ENCODE measurements around the gene AUTS2.

Gene AUTS2

DNA sequence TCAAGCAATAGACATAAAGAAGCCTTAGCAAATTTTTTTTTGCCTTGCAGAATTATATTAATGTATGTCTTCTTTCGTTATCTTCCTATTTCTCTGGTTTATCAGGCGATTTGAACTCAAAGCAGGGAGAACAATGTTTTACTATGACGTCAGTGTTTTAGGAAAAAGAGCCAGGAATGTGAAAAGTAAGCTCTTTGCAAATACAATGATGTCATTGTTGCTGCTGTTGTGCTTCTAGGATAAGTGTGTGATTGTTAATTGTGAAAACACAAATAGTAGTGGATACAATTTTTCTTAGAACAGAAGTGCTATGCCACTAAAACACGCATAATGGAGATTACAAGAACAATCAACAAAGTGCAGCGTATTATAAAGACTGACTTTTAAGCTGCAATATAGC is 9.5 kb upstream of the AUTS2 start (continued):
- TF ChIP-seq, protein P1, sequence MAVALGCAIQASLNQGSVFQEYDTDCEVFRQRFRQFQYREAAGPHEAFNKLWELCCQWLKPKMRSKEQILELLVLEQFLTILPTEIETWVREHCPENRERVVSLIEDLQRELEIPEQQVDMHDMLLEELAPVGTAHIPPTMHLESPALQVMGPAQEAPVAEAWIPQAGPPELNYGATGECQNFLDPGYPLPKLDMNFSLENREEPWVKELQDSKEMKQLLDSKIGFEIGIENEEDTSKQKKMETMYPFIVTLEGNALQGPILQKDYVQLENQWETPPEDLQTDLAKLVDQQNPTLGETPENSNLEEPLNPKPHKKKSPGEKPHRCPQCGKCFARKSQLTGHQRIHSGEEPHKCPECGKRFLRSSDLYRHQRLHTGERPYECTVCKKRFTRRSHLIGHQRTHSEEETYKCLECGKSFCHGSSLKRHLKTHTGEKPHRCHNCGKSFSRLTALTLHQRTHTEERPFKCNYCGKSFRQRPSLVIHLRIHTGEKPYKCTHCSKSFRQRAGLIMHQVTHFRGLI (tag by site-specific recombination; IDR thresholded peaks at IDR 0.05), result no peak
- TF ChIP-seq ZNF521 (tag by site-specific recombination; IDR thresholded peaks at IDR 0.05), result no peak
- TF ChIP-seq IKZF3 (tag by site-specific recombination; IDR thresholded peaks at IDR 0.05), result peak; percentile 94
- TF ChIP-seq ZNF19 (tag by site-specific recombination; IDR thresholded peaks at IDR 0.05; ENCODE audit: low read depth), result no peak
- no peak for TF ChIP-seq GLIS2 (tag by site-specific recombination; IDR thresholded peaks at IDR 0.05)
- TF ChIP-seq KLF1 (tag by site-specific recombination; IDR thresholded peaks at IDR 0.05), result no peak
- TF ChIP-seq, protein P2, sequence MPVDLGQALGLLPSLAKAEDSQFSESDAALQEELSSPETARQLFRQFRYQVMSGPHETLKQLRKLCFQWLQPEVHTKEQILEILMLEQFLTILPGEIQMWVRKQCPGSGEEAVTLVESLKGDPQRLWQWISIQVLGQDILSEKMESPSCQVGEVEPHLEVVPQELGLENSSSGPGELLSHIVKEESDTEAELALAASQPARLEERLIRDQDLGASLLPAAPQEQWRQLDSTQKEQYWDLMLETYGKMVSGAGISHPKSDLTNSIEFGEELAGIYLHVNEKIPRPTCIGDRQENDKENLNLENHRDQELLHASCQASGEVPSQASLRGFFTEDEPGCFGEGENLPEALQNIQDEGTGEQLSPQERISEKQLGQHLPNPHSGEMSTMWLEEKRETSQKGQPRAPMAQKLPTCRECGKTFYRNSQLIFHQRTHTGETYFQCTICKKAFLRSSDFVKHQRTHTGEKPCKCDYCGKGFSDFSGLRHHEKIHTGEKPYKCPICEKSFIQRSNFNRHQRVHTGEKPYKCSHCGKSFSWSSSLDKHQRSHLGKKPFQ (tag by site-specific recombination; IDR thresholded peaks at IDR 0.05), result no peak
- no peak for TF ChIP-seq ZNF48 (tag by site-specific recombination; IDR thresholded peaks at IDR 0.05)
- no peak for TF ChIP-seq ZBTB7A (tag by site-specific recombination; IDR thresholded peaks at IDR 0.05; ENCODE audit: low read depth)
- no peak for TF ChIP-seq ZNF426 (tag by site-specific recombination; IDR thresholded peaks at IDR 0.05)
- peak; percentile 51 for TF ChIP-seq SP7 (tag by site-specific recombination; IDR thresholded peaks at IDR 0.05)
- no peak for TF ChIP-seq ZNF561 (tag by site-specific recombination; IDR thresholded peaks at IDR 0.05; ENCODE audit: borderline replicate concordance)
- no peak for TF ChIP-seq ZNF16 (tag by site-specific recombination; IDR thresholded peaks at IDR 0.05; ENCODE audit: low read depth)
- TF ChIP-seq ZNF155 (tag by site-specific recombination; IDR thresholded peaks at IDR 0.05), result no peak
- TF ChIP-seq, protein P3, sequence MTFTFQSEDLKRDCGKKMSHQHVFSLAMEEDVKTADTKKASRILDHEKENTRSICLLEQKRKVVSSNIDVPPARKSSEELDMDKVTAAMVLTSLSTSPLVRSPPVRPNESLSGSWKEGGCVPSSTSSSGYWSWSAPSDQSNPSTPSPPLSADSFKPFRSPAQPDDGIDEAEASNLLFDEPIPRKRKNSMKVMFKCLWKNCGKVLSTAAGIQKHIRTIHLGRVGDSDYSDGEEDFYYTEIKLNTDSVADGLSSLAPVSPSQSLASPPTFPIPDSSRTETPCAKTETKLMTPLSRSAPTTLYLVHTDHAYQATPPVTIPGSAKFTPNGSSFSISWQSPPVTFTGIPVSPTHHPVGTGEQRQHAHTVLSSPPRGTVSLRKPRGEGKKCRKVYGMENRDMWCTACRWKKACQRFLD (tag by site-specific recombination; IDR thresholded peaks at IDR 0.05), result no peak
- TF ChIP-seq ZNF558 (tag by site-specific recombination; IDR thresholded peaks at IDR 0.05), result peak; percentile 55; the same call in 1 of the 2 replicates
- no peak for TF ChIP-seq ZNF624 (tag by site-specific recombination; IDR thresholded peaks at IDR 0.05)
- no peak for TF ChIP-seq ZNF670 (tag by site-specific recombination; IDR thresholded peaks at IDR 0.05; ENCODE audit: low read depth)
- TF ChIP-seq GLI2 (tag by site-specific recombination; IDR thresholded peaks at IDR 0.05; ENCODE audit: borderline replicate concordance, low read depth), result 0 out of 2 replicates have a peak, but pooled peaks have one; percentile 33
- TF ChIP-seq, protein P4, sequence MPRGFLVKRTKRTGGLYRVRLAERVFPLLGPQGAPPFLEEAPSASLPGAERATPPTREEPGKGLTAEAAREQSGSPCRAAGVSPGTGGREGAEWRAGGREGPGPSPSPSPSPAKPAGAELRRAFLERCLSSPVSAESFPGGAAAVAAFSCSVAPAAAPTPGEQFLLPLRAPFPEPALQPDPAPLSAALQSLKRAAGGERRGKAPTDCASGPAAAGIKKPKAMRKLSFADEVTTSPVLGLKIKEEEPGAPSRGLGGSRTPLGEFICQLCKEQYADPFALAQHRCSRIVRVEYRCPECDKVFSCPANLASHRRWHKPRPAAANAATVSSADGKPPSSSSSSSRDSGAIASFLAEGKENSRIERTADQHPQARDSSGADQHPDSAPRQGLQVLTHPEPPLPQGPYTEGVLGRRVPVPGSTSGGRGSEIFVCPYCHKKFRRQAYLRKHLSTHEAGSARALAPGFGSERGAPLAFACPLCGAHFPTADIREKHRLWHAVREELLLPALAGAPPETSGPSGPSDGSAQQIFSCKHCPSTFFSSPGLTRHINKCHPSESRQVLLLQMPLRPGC (tag by site-specific recombination; IDR thresholded peaks at IDR 0.05), result peak; percentile 94
- TF ChIP-seq ZNF404 (tag by site-specific recombination; IDR thresholded peaks at IDR 0.05), result no peak
- TF ChIP-seq, protein P5, sequence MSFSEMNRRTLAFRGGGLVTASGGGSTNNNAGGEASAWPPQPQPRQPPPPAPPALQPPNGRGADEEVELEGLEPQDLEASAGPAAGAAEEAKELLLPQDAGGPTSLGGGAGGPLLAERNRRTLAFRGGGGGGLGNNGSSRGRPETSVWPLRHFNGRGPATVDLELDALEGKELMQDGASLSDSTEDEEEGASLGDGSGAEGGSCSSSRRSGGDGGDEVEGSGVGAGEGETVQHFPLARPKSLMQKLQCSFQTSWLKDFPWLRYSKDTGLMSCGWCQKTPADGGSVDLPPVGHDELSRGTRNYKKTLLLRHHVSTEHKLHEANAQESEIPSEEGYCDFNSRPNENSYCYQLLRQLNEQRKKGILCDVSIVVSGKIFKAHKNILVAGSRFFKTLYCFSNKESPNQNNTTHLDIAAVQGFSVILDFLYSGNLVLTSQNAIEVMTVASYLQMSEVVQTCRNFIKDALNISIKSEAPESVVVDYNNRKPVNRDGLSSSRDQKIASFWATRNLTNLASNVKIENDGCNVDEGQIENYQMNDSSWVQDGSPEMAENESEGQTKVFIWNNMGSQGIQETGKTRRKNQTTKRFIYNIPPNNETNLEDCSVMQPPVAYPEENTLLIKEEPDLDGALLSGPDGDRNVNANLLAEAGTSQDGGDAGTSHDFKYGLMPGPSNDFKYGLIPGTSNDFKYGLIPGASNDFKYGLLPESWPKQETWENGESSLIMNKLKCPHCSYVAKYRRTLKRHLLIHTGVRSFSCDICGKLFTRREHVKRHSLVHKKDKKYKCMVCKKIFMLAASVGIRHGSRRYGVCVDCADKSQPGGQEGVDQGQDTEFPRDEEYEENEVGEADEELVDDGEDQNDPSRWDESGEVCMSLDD (tag by site-specific recombination; IDR thresholded peaks at IDR 0.05), result no peak
- no peak for TF ChIP-seq ZIC2 (tag by site-specific recombination; IDR thresholded peaks at IDR 0.05)
- TF ChIP-seq ZNF133 (tag by site-specific recombination; IDR thresholded peaks at IDR 0.05), result no peak
- TF ChIP-seq ZNF629 (tag by site-specific recombination; IDR thresholded peaks at IDR 0.05), result peak; percentile 99
- 0 out of 2 replicates have a peak, but pooled peaks have one; percentile 72 for TF ChIP-seq ZNF174 (tag by site-specific recombination; IDR thresholded peaks at IDR 0.05)
- TF ChIP-seq, protein P6, sequence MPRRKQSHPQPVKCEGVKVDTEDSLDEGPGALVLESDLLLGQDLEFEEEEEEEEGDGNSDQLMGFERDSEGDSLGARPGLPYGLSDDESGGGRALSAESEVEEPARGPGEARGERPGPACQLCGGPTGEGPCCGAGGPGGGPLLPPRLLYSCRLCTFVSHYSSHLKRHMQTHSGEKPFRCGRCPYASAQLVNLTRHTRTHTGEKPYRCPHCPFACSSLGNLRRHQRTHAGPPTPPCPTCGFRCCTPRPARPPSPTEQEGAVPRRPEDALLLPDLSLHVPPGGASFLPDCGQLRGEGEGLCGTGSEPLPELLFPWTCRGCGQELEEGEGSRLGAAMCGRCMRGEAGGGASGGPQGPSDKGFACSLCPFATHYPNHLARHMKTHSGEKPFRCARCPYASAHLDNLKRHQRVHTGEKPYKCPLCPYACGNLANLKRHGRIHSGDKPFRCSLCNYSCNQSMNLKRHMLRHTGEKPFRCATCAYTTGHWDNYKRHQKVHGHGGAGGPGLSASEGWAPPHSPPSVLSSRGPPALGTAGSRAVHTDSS (tag by site-specific recombination; IDR thresholded peaks at IDR 0.05), result no peak
- TF ChIP-seq ZNF391 (tag by site-specific recombination; IDR thresholded peaks at IDR 0.05; ENCODE audit: borderline replicate concordance, low read depth), result peak; percentile 56; the same call in 1 of the 2 replicates
- TF ChIP-seq ZNF157 (tag by site-specific recombination; IDR thresholded peaks at IDR 0.05), result no peak
